ENCODE measurements around the gene SEPTIN10. TPM values are rescaled to one million over a fixed set of nuclear protein-coding genes. Genes with fewer than 3 reads are reported as not detected.

SEPTIN10 gene
- total RNA-seq, 1 experiment from 2014 or later, result 113 TPM

DNA sequence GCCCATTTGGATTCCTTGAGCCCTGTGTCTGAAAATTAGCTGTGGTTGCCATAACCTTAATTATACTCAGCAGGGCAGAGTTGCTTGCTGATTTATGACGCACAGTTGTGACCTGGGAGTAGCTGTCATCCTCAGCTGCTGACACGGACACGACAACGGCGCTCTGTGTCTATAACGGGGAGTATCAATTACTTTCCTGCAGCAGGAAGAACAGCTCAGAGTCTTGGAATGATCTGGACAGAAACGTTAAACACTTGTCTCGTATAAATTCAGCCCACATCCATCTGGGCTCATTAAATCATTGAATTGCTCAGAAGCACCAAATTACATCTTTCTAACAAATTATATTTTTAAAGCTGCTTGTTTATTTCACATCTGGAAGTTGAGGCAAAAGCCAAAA lies 116.3 kb downstream of the SEPTIN10 start:
- POLR2A ChIA-PET, result no interaction called here
- RAD21 ChIA-PET (ENCODE audit: low non-redundant PET in 1 of 2, low total read pairs in 2 of 2, uncharacterized antibody in 2 of 2, unreplicated experiment in 2 of 2), result no interaction called here
- no peaks in the 10 kb centered on the region for H3K9me3 ChIP-seq (ENCODE audit: control insufficient read depth in 1 of 2, insufficient read depth in 1 of 2, low read depth in 1 of 2, low read length in 2 of 2)
- peaks cover 0 to 3% of the 10 kb centered on the region in 2 experiments; a peak in 1 of 4 replicates for H3K4me1 ChIP-seq (ENCODE audit: control insufficient read depth in 1 of 2, insufficient read depth in 2 of 2, low read length in 2 of 2)
- H3K9me2 ChIP-seq (ENCODE audit: insufficient read depth), result no peaks in the 10 kb centered on the region
- no peaks in the 10 kb centered on the region for H3K36me3 ChIP-seq (ENCODE audit: control insufficient read depth in 1 of 2, insufficient read depth in 2 of 2, low read length in 2 of 2)
- no peak overlapping the region for H3K27ac ChIP-seq (ENCODE audit: low read depth, low read length)
- ATAC-seq (no peak), DNase-seq (ENCODE audit: low read depth, low spot score) (no peak)
- no peak overlapping the region for H2AFZ ChIP-seq (ENCODE audit: low read depth, low read length, poor library complexity, severe bottlenecking)
- TF ChIP-seq SRF (IDR thresholded peaks at IDR 0.05; ENCODE audit: low read depth) (no peak), YY1 (IDR thresholded peaks at IDR 0.05; ENCODE audit: extremely low read depth, insufficient replicate concordance, low read depth, low read length) (no peak), SP1 (IDR thresholded peaks at IDR 0.05; ENCODE audit: low read depth) (no peak), TCF7L2 (IDR thresholded peaks at IDR 0.05; ENCODE audit: borderline replicate concordance, extremely low read depth, insufficient read depth, insufficient read length) (no peak)
- TF ChIP-seq, protein P1, sequence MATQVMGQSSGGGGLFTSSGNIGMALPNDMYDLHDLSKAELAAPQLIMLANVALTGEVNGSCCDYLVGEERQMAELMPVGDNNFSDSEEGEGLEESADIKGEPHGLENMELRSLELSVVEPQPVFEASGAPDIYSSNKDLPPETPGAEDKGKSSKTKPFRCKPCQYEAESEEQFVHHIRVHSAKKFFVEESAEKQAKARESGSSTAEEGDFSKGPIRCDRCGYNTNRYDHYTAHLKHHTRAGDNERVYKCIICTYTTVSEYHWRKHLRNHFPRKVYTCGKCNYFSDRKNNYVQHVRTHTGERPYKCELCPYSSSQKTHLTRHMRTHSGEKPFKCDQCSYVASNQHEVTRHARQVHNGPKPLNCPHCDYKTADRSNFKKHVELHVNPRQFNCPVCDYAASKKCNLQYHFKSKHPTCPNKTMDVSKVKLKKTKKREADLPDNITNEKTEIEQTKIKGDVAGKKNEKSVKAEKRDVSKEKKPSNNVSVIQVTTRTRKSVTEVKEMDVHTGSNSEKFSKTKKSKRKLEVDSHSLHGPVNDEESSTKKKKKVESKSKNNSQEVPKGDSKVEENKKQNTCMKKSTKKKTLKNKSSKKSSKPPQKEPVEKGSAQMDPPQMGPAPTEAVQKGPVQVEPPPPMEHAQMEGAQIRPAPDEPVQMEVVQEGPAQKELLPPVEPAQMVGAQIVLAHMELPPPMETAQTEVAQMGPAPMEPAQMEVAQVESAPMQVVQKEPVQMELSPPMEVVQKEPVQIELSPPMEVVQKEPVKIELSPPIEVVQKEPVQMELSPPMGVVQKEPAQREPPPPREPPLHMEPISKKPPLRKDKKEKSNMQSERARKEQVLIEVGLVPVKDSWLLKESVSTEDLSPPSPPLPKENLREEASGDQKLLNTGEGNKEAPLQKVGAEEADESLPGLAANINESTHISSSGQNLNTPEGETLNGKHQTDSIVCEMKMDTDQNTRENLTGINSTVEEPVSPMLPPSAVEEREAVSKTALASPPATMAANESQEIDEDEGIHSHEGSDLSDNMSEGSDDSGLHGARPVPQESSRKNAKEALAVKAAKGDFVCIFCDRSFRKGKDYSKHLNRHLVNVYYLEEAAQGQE (IDR thresholded peaks at IDR 0.05; ENCODE audit: low read depth), result no peak
- TF ChIP-seq, protein P2, sequence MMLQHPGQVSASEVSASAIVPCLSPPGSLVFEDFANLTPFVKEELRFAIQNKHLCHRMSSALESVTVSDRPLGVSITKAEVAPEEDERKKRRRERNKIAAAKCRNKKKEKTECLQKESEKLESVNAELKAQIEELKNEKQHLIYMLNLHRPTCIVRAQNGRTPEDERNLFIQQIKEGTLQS (IDR thresholded peaks at IDR 0.05), result no peak
- no peak overlapping the region for H3K9ac ChIP-seq (ENCODE audit: low read length)
- no TSS peak for BruUV-seq (replicated peaks)
- no peaks in the 10 kb centered on the region for H3K27me3 ChIP-seq (ENCODE audit: insufficient read depth, low read length)
- no peaks in the 10 kb centered on the region for H3K79me2 ChIP-seq (ENCODE audit: insufficient read depth, low read length)
- no peak overlapping the region for H3K4me3 ChIP-seq (replicated peaks in 1 of 2; ENCODE audit: low read depth in 1 of 2, low read length in 2 of 2)
- intact Hi-C loops (cut with micrococcal nuclease), result no loop called here
- no peaks in the 10 kb centered on the region for H4K20me1 ChIP-seq (ENCODE audit: insufficient read depth)
- CTCF ChIA-PET, result no interaction called here
- H3K4me2 ChIP-seq (ENCODE audit: low read length), result no peak overlapping the region
